Epithelial cell of proximal tubule (primary cell): ENCODE results near the gene MFN2. TPM values are rescaled to one million over a fixed set of nuclear protein-coding genes. Genes with fewer than 3 reads are reported as not detected.
A peak's percentile ranks its signal among the peaks of the same experiment; 100 is the strongest.

Experiments used
- DNase-seq: peaks from one replicate; pipeline ENCODE4 v3.0.0-alpha.2; 2011; ENCODE audit warnings: low read depth
- H3K4me3 ChIP-seq: 2 replicates; pipeline ENCODE4 v1.5.1; 2011; ENCODE audit warnings: low read depth, mild to moderate bottlenecking, low read length
- total RNA-seq: library from RNA; depleted of rRNA; stranded (reverse); fragments of >200 nt; gene quantifications from 2 replicates; pipeline ENCODE4 v1.2.3, GENCODE V29; 2015
- TF ChIP-seq, protein P1 (sequence below): conservative IDR thresholded peaks from 2 replicates; pipeline ENCODE4 v1.5.1; 2012; ENCODE audit warnings: low read depth, mild to moderate bottlenecking, low read length

Gene MFN2
- total RNA-seq, 1 donor from 2014 or later: 53.6 TPM

GRCh38 chr1:11960715-11961114 is 19.5 kb upstream of the MFN2 start:
- TF ChIP-seq, protein P1, sequence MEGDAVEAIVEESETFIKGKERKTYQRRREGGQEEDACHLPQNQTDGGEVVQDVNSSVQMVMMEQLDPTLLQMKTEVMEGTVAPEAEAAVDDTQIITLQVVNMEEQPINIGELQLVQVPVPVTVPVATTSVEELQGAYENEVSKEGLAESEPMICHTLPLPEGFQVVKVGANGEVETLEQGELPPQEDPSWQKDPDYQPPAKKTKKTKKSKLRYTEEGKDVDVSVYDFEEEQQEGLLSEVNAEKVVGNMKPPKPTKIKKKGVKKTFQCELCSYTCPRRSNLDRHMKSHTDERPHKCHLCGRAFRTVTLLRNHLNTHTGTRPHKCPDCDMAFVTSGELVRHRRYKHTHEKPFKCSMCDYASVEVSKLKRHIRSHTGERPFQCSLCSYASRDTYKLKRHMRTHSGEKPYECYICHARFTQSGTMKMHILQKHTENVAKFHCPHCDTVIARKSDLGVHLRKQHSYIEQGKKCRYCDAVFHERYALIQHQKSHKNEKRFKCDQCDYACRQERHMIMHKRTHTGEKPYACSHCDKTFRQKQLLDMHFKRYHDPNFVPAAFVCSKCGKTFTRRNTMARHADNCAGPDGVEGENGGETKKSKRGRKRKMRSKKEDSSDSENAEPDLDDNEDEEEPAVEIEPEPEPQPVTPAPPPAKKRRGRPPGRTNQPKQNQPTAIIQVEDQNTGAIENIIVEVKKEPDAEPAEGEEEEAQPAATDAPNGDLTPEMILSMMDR: no peak
- no peak for DNase-seq

GRCh38 chr1:11961230-11961629 is 19.0 kb upstream of the MFN2 start:
- TF ChIP-seq, protein P1: no peak
- peak; percentile 52 for DNase-seq
- no peak overlapping the region for H3K4me3 ChIP-seq

More at GRCh38 chr1:11960715-11961114, 19.5 kb upstream of the MFN2 start:
- no peak overlapping the region for H3K4me3 ChIP-seq

DNA sequence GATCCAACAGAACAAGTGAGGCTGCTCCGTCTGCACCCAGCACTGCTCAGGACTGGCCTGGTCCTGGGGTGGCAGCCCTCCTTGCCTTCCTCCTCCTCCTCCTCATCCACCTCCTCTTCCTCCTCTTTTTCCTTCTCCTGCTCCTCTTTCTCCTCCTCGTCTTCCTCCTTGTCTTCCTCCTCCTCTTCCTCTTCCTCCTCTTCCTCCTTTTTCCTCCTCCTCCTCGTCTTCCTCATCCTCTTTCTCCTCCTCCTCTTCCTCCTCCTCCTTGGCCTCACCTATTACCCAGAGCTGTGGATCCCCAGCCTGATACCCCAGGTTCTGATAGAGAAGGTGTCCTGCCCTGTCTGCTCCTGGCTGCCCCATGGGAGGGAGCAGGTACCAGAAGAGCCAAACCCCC is 16.6 kb upstream of the MFN2 start:
- H3K4me3 ChIP-seq: no peak overlapping the region
- TF ChIP-seq, protein P1: no peak
- DNase-seq: no peak

DNA sequence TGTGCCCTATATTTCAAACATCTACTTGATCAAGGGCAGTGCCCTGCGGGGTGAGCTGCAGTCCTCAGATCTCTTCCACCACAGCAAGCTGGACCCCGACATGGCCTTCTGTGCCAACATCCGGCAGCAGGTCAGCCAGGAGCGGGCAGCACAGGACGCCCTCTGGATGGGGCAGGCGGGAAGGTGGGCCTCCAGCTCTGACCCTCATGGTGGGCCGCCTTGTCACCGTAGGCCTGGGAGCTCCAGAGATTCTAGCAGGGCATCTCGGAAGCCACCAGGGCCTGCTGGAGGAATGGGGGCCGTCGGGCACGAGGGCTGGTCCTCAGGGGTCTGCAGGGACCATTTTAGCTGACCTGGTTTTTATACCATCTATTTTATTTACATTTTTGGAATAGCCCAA is 15.6 kb upstream of the MFN2 start:
- TF ChIP-seq, protein P1: no peak
- DNase-seq: no peak
- no peak overlapping the region for H3K4me3 ChIP-seq

- no peak overlapping the region for H3K4me3 ChIP-seq
- DNase-seq: peak; percentile 16
- TF ChIP-seq, protein P1: peak; percentile 72
Observed at GRCh38 chr1:11967028-11967547, 13.2 kb upstream of the MFN2 start.

DNA sequence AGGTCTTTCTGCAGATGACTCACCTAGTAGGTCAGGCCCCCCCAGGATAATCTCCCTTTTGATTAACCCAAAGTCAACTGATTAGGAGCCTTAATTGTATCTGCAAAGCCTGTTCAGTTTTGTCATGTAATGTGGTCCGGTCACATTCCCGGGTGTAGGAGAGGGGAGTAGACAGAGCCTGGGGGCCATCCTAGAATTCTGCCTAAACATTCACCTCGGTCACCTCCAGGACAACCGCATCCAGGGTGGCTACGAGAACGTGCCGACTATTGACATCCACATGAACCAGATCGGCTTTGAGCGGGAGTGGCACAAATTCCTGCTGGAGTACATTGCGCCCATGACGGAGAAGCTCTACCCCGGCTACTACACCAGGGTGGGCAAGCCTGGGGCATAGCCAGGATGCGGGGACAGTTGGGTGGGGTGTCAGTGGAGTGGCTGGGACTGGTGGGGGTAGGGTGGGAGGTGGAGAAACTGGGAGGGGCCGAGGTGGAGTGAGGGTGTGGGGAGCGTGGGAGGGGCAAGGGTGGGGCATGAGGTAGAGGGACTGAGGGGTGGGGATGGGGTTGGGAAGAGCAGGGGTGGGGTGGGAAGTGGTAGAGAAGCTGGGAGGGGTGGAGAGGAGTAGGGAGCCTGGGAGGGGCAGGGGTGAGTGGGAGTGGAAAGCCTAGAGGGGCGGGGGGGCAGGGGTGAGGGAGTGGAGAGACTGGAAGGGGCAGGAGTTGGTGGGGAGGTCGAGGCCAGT is 9.6 kb upstream of the MFN2 start:
- no peak overlapping the region for H3K4me3 ChIP-seq
- TF ChIP-seq, protein P1: no peak
- no peak for DNase-seq

DNA sequence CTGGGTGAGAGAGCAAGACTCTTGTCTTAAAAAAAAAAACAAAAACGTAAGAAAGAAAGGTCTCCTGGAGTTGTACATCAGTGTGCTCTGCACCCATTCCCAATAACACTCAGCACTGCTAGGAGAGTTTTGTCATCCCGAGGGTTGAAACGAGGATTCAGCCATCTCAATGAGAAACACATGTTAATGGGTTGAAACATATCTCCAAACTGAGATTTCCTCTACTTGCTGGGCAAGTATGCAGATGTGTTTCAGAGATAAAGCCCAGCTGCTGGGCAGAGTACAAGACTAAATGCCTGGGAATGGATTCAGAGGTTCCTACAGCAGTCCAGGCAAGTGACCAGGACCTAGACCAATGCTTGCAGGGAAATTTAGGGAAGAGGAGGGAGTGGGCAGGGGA is 2.6 kb upstream of the MFN2 start:
- no peak for DNase-seq
- no peak overlapping the region for H3K4me3 ChIP-seq
- TF ChIP-seq, protein P1: no peak
